Effector memory CD4-positive, alpha-beta T cell (primary cell): ENCODE data around the gene STX12.
"Not testable (repeated sequence)": the region's sequence is repeated elsewhere in the genome, so short reads cannot be mapped to it uniquely, and the experiment has no call there.

ENCODE experiments used
- DNase-seq, 3 donors: peaks; one replicate each; pipeline ENCODE4 v3.0.0-alpha.2; 2020
- H3K27ac ChIP-seq: 2 replicates; pipeline ENCODE4 v1.7.0; 2013; ENCODE audit warnings: mild to moderate bottlenecking, low read length, moderate library complexity; ENCODE audit not compliant: insufficient read depth, poor library complexity, severe bottlenecking
- H3K27me3 ChIP-seq: replicated peaks from 2 replicates; pipeline ENCODE4 v1.7.0; 2013; ENCODE audit warnings: mild to moderate bottlenecking, low read length; ENCODE audit not compliant: insufficient read depth, control insufficient read depth, poor library complexity, severe bottlenecking
- H3K36me3 ChIP-seq: 2 replicates; pipeline ENCODE4 v1.7.0; 2013; ENCODE audit warnings: mild to moderate bottlenecking, low read length, moderate library complexity; ENCODE audit not compliant: control insufficient read depth, insufficient read depth
- H3K4me1 ChIP-seq: 2 replicates; pipeline ENCODE4 v1.7.0; 2013; ENCODE audit warnings: low read length, mild to moderate bottlenecking; ENCODE audit not compliant: control insufficient read depth, insufficient read depth, poor library complexity, severe bottlenecking
- H3K4me3 ChIP-seq: 2 replicates; pipeline ENCODE4 v1.7.0; 2013; ENCODE audit warnings: low read length, low read depth, mild to moderate bottlenecking; ENCODE audit not compliant: insufficient read depth, poor library complexity, severe bottlenecking
- H3K9me3 ChIP-seq: 2 replicates; pipeline ENCODE4 v1.7.0; 2013; ENCODE audit warnings: mild to moderate bottlenecking, low read length, moderate library complexity; ENCODE audit not compliant: control insufficient read depth

Gene STX12

GRCh38 chr1:27790270-27790669 is 17.3 kb downstream of the STX12 start:
- H3K27me3 ChIP-seq, H3K4me1 ChIP-seq, H3K27ac ChIP-seq, H3K4me3 ChIP-seq, H3K9me3 ChIP-seq, DNase-seq: not testable (repeated sequence)
- H3K36me3 ChIP-seq = peaks cover 42% of the 10 kb centered on the region

DNA sequence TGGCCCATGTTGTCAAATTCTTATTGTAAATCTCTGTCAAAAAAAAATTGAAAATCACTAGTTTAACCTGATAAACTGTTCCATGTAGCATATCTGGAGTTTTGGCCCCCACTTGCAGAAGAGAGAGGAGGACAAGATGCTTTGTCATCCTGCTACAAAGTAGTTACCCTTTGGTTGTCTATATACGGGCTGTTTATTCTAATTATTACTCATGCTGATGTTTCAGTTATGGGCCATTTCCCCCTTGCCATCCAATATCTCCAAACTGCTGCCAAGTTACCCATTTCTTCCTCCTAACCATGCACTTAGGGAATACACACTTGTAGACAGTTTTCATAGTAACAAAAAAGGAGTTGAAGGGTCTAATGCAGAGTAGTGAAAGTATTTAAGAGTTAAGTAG is 22.6 kb downstream of the STX12 start:
- Histone ChIP-seq H3K4me3 (no peak overlapping the region), H3K27me3 (no peaks in the 10 kb centered on the region), H3K36me3 (peaks cover 52% of the 10 kb centered on the region), H3K4me1 (no peaks in the 10 kb centered on the region), H3K27ac (no peak overlapping the region), H3K9me3 (no peaks in the 10 kb centered on the region)
- DNase-seq = no peak

- H3K27me3 ChIP-seq = no peaks in the 10 kb centered on the region
- H3K36me3 ChIP-seq = peaks cover 26% of the 10 kb centered on the region
- no peak overlapping the region for H3K27ac ChIP-seq
Observed at GRCh38 chr1:27804791-27805190, 31.8 kb downstream of the STX12 start.

GRCh38 chr1:27806758-27807157 is 33.7 kb downstream of the STX12 start:
- H3K27me3 ChIP-seq = no peaks in the 10 kb centered on the region
- no peak overlapping the region for H3K27ac ChIP-seq
- H3K36me3 ChIP-seq = peaks cover 21% of the 10 kb centered on the region
- H3K9me3 ChIP-seq = no peaks in the 10 kb centered on the region
- no peak overlapping the region for H3K4me3 ChIP-seq
- no peaks in the 10 kb centered on the region for H3K4me1 ChIP-seq
- DNase-seq = no peak

More at GRCh38 chr1:27804791-27805190, 31.8 kb downstream of the STX12 start:
- Histone ChIP-seq H3K4me3 (no peak overlapping the region), H3K9me3 (no peaks in the 10 kb centered on the region), H3K4me1 (no peaks in the 10 kb centered on the region)
- DNase-seq = no peak

GRCh38 chr1:27807385-27807784 is 34.4 kb downstream of the STX12 start:
- Histone ChIP-seq H3K27me3 (no peaks in the 10 kb centered on the region), H3K4me3 (no peak overlapping the region), H3K27ac (no peak overlapping the region), H3K36me3 (peaks cover 15% of the 10 kb centered on the region), H3K9me3 (no peaks in the 10 kb centered on the region), H3K4me1 (no peaks in the 10 kb centered on the region)
- DNase-seq = no peak

GRCh38 chr1:27808131-27808530 is 35.1 kb downstream of the STX12 start:
- H3K27ac ChIP-seq, H3K27me3 ChIP-seq, H3K4me3 ChIP-seq, H3K9me3 ChIP-seq, DNase-seq, H3K4me1 ChIP-seq: not testable (repeated sequence)
- H3K36me3 ChIP-seq = peaks cover 15% of the 10 kb centered on the region

DNA sequence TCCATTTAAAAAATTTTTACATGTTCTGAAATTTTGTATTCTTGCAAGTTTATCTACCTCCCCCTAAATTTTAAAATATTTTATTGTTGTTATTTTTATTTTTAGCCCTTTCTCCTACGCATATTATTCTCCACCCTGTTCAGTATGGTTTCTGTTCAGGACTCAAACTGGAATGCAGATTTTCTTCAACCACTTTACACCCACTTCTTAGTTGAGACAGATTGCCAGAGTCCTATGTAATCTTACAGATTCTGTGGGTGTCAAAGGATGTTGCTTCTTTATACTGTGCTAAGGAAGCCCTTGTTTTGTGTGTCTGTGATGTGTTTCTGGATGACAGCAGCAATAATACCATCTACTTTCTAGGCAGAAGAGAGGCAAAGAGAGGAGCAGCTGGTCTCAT is 36.9 kb downstream of the STX12 start:
- no peaks in the 10 kb centered on the region for H3K27me3 ChIP-seq
- H3K36me3 ChIP-seq = peaks cover 24% of the 10 kb centered on the region
- no peaks in the 10 kb centered on the region for H3K4me1 ChIP-seq
- DNase-seq = no peak
- no peak overlapping the region for H3K27ac ChIP-seq
- H3K9me3 ChIP-seq = no peaks in the 10 kb centered on the region
- H3K4me3 ChIP-seq = no peak overlapping the region

DNA sequence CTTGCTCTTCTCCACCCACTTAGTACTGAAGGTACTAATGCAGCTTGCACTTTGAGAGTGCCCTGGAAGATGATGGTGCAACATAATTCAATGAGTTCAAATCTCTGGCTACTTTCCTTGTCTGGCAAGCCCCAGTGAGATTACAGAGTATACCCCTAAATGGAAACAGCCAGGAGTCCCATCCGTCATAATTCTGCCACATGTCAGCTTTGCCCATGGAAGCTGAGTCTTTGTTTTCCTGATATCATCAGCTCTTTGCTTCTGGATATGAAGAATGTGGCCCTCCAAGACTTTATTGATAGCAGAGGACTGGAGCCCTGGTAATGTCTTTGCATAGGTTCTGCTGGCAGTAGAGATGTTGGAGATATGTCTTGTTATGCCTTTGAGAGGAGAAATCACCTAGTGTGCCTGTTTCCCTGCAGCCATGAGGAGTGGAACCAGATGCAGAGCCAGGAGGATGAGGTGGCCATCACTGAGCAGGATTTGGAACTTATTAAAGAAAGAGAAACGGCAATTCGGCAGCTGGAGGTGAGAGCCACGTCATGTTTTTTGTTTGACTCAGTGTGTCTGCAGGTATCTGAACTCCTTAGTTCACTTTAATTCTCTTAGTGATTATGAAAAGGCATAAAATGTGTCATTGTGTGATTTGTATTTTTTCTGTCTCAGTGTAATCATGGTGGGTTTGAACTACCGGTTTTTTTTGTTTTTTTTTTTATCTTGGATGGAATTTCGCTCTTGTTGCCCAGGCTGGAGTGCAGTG is 38.9 kb downstream of the STX12 start:
- Histone ChIP-seq H3K36me3 (peaks cover 31% of the 10 kb centered on the region), H3K27ac (no peak overlapping the region), H3K4me3 (no peak overlapping the region), H3K27me3 (no peaks in the 10 kb centered on the region), H3K9me3 (no peaks in the 10 kb centered on the region), H3K4me1 (no peaks in the 10 kb centered on the region)
- DNase-seq = no peak

- H3K27ac ChIP-seq = no peak overlapping the region
- no peaks in the 10 kb centered on the region for H3K27me3 ChIP-seq
- no peak overlapping the region for H3K4me3 ChIP-seq
- no peaks in the 10 kb centered on the region for H3K9me3 ChIP-seq
- no peaks in the 10 kb centered on the region for H3K4me1 ChIP-seq
- H3K36me3 ChIP-seq = peaks cover 60% of the 10 kb centered on the region
- DNase-seq = no peak
Observed at GRCh38 chr1:27816921-27817630, 44.1 kb downstream of the STX12 start.

DNA sequence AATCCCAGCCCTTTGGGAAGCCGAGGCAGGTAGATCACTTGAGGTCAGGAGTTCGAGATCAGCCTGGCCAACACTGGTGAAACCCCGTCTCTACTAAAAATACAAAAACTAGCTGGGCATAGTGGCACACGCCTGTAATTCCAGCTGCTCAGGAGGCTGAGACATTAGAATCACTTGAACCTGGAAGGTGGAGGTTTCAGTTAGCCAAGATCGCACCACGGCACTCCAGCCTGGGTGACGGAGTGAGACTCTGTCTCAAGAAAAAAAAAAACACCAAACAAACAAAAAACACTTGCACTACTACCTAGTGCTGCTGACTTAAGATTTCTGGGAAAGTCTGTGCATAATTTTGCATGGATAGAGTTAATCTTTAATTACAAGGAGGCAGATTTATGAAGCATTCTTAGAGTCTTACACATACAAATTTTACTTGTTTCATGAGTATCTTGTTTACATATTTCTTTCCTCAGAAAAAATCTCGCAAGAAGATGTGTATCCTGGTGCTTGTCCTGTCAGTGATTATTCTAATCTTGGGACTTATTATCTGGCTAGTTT is 48.8 kb downstream of the STX12 start:
- peaks cover 38% of the 10 kb centered on the region for H3K36me3 ChIP-seq
- DNase-seq = no peak
- H3K9me3 ChIP-seq = no peaks in the 10 kb centered on the region
- no peaks in the 10 kb centered on the region for H3K4me1 ChIP-seq
- H3K4me3 ChIP-seq = no peak overlapping the region
- H3K27ac ChIP-seq = no peak overlapping the region
- no peaks in the 10 kb centered on the region for H3K27me3 ChIP-seq
